ENCODE measurements around the gene MIOS.

GRCh38 chr7:7620644-7621210 is 54.0 kb downstream of the MIOS start:
- no peak for TF ChIP-seq CTCF (IDR thresholded peaks at IDR 0.05)
- no peak for TF ChIP-seq POLR2A (IDR thresholded peaks at IDR 0.05)
